Loucy (cell line): ENCODE measurements around the gene STRN4.

Experiments used
- CTCF ChIP-seq: fragments of 200-600 bp; sonication (generic); conservative IDR thresholded peaks from 2 replicates; pipeline ENCODE4 v1.5.1; 2014; ENCODE audit warnings: mild to moderate bottlenecking, antibody characterized with exemption, low read length
- EZH2phosphoT487 ChIP-seq: fragments of 200-600 bp; IDR thresholded peaks from 2 replicates; pipeline ENCODE4 v1.6.1; 2018; ENCODE audit warnings: antibody characterized with exemption, mild to moderate bottlenecking, moderate library complexity, borderline replicate concordance

DNA sequence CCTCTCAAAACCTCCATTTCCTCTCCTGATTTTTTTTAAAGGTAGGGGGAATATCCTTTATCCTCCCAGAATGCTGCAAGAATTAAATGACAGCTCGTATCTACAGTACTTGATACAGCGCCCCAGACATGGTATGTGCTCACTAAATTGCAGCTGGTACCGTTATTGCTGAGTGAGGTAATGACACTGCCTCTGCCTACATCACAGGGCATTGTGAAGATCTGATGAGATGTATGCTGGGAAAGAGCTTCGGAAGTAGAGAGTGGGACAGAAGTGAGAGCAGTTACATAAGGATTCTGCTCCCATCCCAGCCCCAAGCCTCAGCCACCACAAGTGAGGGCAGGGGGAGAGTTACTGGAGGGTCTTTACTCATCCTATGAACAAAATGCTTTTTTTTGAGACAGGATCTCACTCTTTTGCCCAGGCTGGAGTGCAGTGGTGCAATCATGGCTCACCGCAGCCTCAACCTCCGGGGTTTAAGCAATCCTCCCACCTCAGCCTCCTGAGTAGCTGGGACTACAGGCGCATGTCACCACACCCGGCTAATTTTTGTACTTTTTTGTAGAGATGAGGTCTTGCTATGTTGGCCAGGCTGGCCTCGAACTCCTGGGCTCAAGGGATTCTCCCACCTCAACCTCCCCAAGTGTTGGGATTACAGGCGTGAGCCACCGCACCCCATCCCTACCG lies 2.1 kb downstream of the STRN4 start:
- TF ChIP-seq CTCF (no peak), EZH2phosphoT487 (no peak)
